Small intestine (tissue), 7 donors: ENCODE results near the gene CENPA. TPM values are rescaled to one million over a fixed set of nuclear protein-coding genes. Genes with fewer than 3 reads are reported as not detected.
A peak's percentile ranks its signal among the peaks of the same experiment; 100 is the strongest.
"Not testable (repeated sequence)": the region's sequence is repeated elsewhere in the genome, so short reads cannot be mapped to it uniquely, and the experiment has no call there.

Experiments
- DNase-seq, 2 donors: peaks; one replicate each; pipeline versions ENCODE4 v3.0.0 to v3.0.0-alpha.2; 2013
- FAIRE-seq: peaks from 2 replicates; lab custom pipeline; 2012; peaks lifted over from hg19 to GRCh38; lab: Jason Lieb, UNC
- H3K27ac ChIP-seq, 3 donors: one replicate each; pipeline ENCODE4 v1.5.1; 2013; ENCODE audit warnings: low read length in 2 of 3, mild to moderate bottlenecking in 2 of 3, control low read depth in 1 of 3, inconsistent platforms in 1 of 3, low read depth in 1 of 3, moderate library complexity in 1 of 3
- H3K27me3 ChIP-seq, 3 donors: one replicate each; pipeline ENCODE4 v1.6.1; 2013; ENCODE audit warnings: low read length in 3 of 3, inconsistent platforms in 1 of 3; ENCODE audit not compliant: control insufficient read depth in 3 of 3, insufficient read depth in 3 of 3
- H3K36me3 ChIP-seq, 3 donors: one replicate each; pipeline ENCODE4 v1.6.1; 2013; ENCODE audit warnings: low read length in 3 of 3, inconsistent platforms in 1 of 3, low read depth in 1 of 3, mild to moderate bottlenecking in 1 of 3, moderate library complexity in 1 of 3; ENCODE audit not compliant: control insufficient read depth in 3 of 3, insufficient read depth in 2 of 3
- H3K4me1 ChIP-seq, 3 donors: one replicate each; pipeline ENCODE4 v1.6.1; 2013; ENCODE audit warnings: low read length in 2 of 3, inconsistent platforms in 1 of 3, low read depth in 1 of 3, mild to moderate bottlenecking in 1 of 3, moderate library complexity in 1 of 3; ENCODE audit not compliant: control insufficient read depth in 3 of 3, insufficient read depth in 2 of 3
- H3K4me3 ChIP-seq, 3 donors: one replicate each; pipeline ENCODE4 v1.5.1; 2013; ENCODE audit warnings: low read length in 3 of 3, control low read depth in 1 of 3, inconsistent platforms in 1 of 3, low read depth in 1 of 3, mild to moderate bottlenecking in 1 of 3, moderate library complexity in 1 of 3
- H3K9me3 ChIP-seq, 2 donors: one replicate each; pipeline ENCODE4 v1.6.1; 2013; ENCODE audit warnings: low read depth in 1 of 2, low read length in 1 of 2; ENCODE audit not compliant: control insufficient read depth in 2 of 2, insufficient read depth in 1 of 2
- WGBS, 3 donors: extraction: QIAGEN DNeasy Blood & Tissue Kit; methylation state at CpG; one replicate each; pipeline ENCODE4 v1.1.7; 2013; 5-methylcytosine and 5-hydroxymethylcytosine counted together
- polyA plus RNA-seq, 4 donors: library from polyadenylated mRNA; stranded (reverse) in 3 of 4; unstranded in 1 of 4; fragments of 200-250 nt in 3 of 4; fragments of 120-200 nt in 1 of 4; gene quantifications; one replicate each; pipeline versions ENCODE4 v1.2.1 to v1.2.3, GENCODE V29; 2013
- donor health status: healthy with polysubstance abuse.
- donor health status: control.
- donor health status: control.
- donor health status: Bipolar disorder and iron deficiency.
- donor health status: healthy.

The CENPA gene
- polyA plus RNA-seq, 4 donors: 1.4 to 11.6 (median 3.2) TPM

DNA sequence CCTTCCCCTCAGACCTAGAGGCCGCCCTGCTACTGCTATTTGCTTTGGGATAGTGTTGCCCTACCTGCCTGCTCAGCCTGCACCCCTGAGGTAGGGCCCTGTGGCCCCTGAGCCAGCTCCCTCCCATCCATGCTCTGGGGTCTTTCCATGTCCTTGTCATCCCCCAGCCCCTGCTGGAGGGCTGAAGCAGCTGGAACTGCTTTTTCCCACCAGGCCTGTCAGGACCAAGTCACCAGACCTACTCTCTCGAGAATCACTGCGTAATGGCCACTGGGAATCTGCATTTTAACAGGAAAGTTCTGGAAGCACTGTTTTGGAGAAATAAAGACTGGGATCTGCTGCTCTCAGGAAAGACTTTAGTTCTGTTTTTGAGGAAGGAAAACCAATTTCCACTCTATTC, 42.0 kb upstream of the CENPA start:
- H3K9me3 ChIP-seq: no peaks in the 10 kb centered on the region
- no peaks in the 10 kb centered on the region for H3K36me3 ChIP-seq
- no peak overlapping the region for H3K27ac ChIP-seq
- H3K4me1 ChIP-seq: no peaks in the 10 kb centered on the region
- no peak for FAIRE-seq
- DNase-seq: no peak
- no peak overlapping the region for H3K4me3 ChIP-seq
- WGBS, 3 donors: 85 to 95% (median 91%) methylated on average over 3 of the region's 3 CpGs
- no peaks in the 10 kb centered on the region for H3K27me3 ChIP-seq

DNA sequence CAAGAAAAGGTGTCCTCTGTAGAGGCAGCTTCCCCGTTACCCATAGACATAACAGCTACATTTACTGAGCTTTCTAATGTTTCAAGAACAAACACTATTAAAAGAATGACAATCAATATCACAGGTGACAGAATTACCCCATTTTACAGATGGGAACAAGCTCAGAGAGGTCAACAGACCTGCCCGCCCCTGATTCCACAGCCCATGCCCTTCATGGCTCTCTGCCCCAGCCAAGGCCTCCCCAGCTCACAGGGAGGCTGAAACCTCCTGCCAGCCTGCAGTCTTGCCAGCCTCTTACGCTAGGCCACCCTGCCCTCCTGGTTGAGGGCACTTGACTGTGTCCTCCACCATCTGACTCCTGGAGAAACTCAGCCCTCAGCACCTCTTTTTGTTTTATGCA, 40.9 kb upstream of the CENPA start:
- Histone ChIP-seq H3K27me3 (no peaks in the 10 kb centered on the region), H3K27ac (no peak overlapping the region), H3K36me3 (no peaks in the 10 kb centered on the region), H3K4me1 (no peaks in the 10 kb centered on the region), H3K9me3 (no peaks in the 10 kb centered on the region), H3K4me3 (no peak overlapping the region)
- FAIRE-seq (no peak), DNase-seq (no peak)
- 85 to 96% (median 93%) methylated on average over 3 of the region's 3 CpGs for WGBS, 3 donors

DNA sequence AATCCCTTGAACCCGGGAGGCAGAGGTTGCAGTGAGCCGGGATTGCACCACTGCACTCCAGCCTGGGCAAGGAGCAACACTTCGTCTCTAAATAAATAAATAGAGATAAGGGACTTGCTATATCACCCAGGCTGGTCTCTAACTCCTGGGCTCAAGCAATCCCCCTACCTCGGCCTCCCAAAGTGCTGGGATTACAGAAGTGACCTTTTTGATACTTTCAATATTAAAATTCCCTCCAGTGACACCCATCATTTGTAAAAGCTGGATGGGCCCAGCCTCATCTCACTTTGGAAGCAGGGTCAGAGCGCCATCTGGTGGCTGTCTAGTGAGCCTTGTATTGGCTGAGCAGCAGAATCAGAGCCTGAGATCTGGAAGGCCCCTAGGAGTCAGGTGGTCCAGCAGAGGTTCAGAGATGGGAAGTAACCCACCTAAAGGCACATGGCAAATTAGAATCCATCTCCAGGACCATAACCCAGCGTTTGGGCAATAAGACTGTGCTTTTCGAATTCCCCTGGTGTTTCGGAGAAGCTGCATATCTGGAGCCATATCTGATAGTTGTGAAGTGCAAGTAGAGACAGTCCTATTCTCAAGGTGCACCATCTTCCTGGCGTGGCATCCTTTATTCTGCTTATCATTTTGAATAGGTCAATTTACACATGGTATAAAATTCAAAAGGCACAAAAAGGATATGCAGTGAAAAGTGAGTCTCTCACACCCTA, 40.1 kb upstream of the CENPA start:
- H3K27ac ChIP-seq: no peak overlapping the region
- H3K36me3 ChIP-seq: no peaks in the 10 kb centered on the region
- 19 to 29% (median 27%) methylated on average over 9 of the region's 9 CpGs for WGBS, 3 donors
- FAIRE-seq (no peak), DNase-seq (peak; percentile 78 to 84)
- H3K27me3 ChIP-seq: no peaks in the 10 kb centered on the region
- H3K4me1 ChIP-seq: no peaks in the 10 kb centered on the region
- no peak overlapping the region for H3K4me3 ChIP-seq
- no peaks in the 10 kb centered on the region for H3K9me3 ChIP-seq

DNA sequence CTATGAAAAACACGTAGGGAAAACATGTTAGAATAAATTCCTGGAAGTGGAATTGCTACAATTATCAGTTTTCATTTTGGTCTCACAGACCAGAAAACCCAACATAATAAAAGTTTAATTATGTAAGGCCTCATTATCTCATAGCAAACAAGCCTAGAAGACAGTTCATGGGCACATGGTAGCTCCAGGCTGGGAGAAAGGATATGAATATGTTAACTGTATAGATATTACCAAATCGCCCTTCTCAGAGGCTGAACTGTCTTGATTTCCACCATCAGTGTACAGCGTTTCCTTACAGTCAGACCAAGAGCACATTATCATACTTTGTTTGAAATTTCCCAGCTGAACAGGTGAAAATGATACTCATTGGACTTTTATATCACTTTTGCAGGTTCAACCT, 38.9 kb upstream of the CENPA start:
- DNase-seq (no peak), FAIRE-seq (no peak)
- H3K4me1 ChIP-seq: no peaks in the 10 kb centered on the region
- no peaks in the 10 kb centered on the region for H3K36me3 ChIP-seq
- WGBS, 3 donors: 51 to 72% (median 62%) methylated on average over 3 of the region's 3 CpGs
- no peak overlapping the region for H3K27ac ChIP-seq
- peaks cover 0 to 7% of the 10 kb centered on the region in 2 donors for H3K9me3 ChIP-seq
- no peak overlapping the region for H3K4me3 ChIP-seq
- H3K27me3 ChIP-seq: no peaks in the 10 kb centered on the region

DNA sequence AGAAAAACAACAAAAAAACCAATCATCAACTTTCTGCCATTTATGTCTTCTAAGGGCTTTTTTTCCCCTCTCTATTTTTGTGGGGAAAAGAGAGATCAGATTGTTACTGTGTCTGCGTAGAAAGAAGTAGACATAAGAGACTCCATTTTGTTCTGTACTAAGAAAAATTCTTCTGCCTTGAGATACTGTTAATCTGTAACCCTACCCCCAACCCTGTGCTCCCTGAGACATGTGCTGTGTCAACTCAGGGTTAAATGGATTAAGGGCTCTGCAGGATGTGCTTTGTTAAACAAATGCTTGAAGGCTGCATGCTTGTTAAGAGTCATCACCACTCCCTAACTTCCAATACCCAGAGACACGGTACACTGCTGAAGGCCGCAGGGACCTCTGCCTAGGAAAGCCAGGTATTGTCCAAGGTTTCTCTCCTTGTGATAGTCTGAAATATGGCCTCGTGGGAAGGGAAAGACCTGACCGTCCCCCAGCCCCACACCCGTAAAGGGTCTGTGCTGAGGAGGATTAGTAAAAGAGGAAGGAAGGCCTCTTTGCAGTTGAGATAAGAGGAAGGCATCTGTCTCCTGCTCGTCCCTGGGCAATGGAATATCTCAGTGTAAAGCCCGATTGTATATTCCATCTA, 36.0 kb upstream of the CENPA start:
- not testable (repeated sequence) for H3K4me3 ChIP-seq, H3K36me3 ChIP-seq, H3K4me1 ChIP-seq, H3K9me3 ChIP-seq, H3K27ac ChIP-seq, DNase-seq, H3K27me3 ChIP-seq, FAIRE-seq
- WGBS, 3 donors: 48 to 66% (median 65%) methylated on average over 8 of the region's 8 CpGs

DNA sequence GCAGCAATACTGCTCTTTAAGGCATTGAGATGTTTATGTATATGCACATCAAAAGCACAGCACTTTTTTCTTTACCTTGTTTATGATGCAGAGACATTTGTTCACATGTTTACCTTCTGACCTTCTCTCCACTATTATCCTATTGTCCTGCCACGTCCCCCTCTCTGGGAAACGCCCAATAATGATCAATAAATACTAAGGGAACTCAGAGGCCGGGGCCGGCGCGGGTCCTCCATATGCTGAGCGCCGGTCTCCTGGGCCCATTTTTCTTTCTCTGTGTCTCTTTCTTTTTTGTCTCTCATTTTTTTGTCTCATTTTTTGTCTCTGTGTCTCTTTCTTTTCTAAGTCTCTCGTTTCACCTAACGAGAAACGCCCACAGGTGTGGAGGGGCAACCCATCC, 35.4 kb upstream of the CENPA start:
- H3K4me1 ChIP-seq, H3K27ac ChIP-seq, H3K36me3 ChIP-seq, H3K4me3 ChIP-seq, H3K27me3 ChIP-seq, DNase-seq, FAIRE-seq, H3K9me3 ChIP-seq: not testable (repeated sequence)
- 81 to 85% (median 83%) methylated on average over 11 of the region's 11 CpGs for WGBS, 3 donors

DNA sequence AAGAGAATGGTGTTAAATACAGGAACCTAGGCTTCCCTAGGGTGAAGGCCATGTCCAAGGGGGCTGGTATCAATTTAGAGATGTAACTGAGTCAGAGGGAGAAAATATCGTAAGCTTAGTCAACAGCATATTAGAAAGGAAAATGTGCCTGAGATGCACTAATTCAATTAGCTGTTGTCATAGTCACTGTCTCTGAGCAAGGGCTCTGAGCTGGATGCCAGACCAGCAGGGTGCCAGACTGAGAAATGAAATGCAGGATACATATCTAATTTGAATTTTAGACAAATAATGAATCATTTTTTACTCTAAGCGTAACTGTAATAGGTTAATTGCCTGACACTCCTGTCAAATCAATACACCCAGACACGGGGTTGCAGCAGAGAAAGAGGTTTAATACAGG, 33.2 kb upstream of the CENPA start:
- Histone ChIP-seq H3K27me3 (peaks cover 0 to 2% (median 2%) of the 10 kb centered on the region in 3 donors), H3K4me1 (no peaks in the 10 kb centered on the region), H3K27ac (no peak overlapping the region), H3K9me3 (peaks cover 0 to 7% of the 10 kb centered on the region in 2 donors), H3K4me3 (no peak overlapping the region), H3K36me3 (no peaks in the 10 kb centered on the region)
- DNase-seq (no peak), FAIRE-seq (no peak)
- WGBS, 3 donors: 78 to 87% (median 85%) methylated on average over 3 of the region's 3 CpGs

DNA sequence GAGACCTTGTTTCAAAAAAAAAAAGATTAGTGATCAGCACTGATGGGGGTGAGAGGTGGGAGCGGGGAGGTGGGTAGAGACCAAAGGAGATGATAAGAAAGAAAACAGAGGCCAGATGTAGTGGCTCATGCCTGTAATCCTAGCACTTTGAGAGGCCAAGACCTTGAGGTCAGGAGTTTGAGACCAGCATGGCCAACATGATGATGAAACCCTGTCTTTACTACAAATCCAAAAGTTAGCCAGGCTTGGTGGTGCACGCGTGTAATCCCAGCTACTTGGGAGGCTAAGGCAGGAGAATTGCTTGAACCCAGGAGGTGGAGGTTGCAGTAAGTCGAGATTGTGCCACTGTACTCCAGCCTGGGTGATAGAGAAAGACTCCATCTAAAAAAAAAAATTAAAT, 31.3 kb upstream of the CENPA start:
- Histone ChIP-seq H3K27ac (no peak overlapping the region), H3K4me3 (no peak overlapping the region), H3K9me3 (peaks cover 0 to 7% of the 10 kb centered on the region in 2 donors), H3K4me1 (peaks cover 0 to 5% (median 0%) of the 10 kb centered on the region in 3 donors), H3K27me3 (peaks cover 0 to 2% (median 2%) of the 10 kb centered on the region in 3 donors), H3K36me3 (no peaks in the 10 kb centered on the region)
- WGBS, 3 donors: 85 to 96% (median 94%) methylated on average over 4 of the region's 4 CpGs
- FAIRE-seq (no peak), DNase-seq (no peak)
